ENCODE results near the gene SRPK2.
"Not testable (repeated sequence)": the region's sequence is repeated elsewhere in the genome, so short reads cannot be mapped to it uniquely, and the experiment has no call there.

SRPK2 gene

DNA sequence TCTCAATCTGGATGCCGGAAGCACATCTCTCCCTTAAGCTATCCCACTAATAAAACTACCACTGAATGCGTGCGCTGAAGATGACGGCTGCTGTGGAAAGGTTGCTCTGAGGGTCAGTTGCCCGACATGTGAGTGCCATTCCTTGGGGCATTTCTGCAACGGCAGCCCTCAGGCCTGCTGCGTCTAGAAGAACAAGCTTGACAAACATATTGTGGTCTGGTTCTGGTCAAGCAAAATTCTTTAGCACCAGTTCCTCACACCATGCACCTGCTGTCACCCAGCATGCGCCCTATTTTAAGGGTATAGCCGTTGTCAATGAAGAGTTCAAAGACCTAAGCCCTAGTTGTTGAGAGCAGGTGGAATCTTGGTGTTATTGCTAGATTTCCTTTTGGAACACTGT is 184.2 kb downstream of the SRPK2 start:
- H3K27me3 ChIP-seq (ENCODE audit: control insufficient read depth in 5 of 5, insufficient read depth in 4 of 5, low read length in 5 of 5): no peaks in the 10 kb centered on the region
- H3K9ac ChIP-seq (ENCODE audit: low read length in 5 of 5): no peak overlapping the region
- peaks cover 0 to 20% (median 12%) of the 10 kb centered on the region in 5 donors for H3K36me3 ChIP-seq (ENCODE audit: control insufficient read depth in 5 of 5, insufficient read depth in 5 of 5, low read length in 5 of 5)
- no peak overlapping the region for H3K27ac ChIP-seq (ENCODE audit: low read depth, low read length)
- no peak overlapping the region for H3K4me3 ChIP-seq (ENCODE audit: low read depth in 1 of 5, low read length in 5 of 5)
- H3K4me1 ChIP-seq (ENCODE audit: control insufficient read depth in 5 of 5, insufficient read depth in 5 of 5, low read length in 5 of 5): peaks cover 0 to 5% (median 0%) of the 10 kb centered on the region in 5 donors
- H3K9me3 ChIP-seq (ENCODE audit: control insufficient read depth in 5 of 5, low read length in 5 of 5): no peaks in the 10 kb centered on the region

- Histone ChIP-seq H3K27ac (ENCODE audit: low read depth, low read length) (no peak overlapping the region), H3K27me3 (ENCODE audit: control insufficient read depth in 5 of 5, insufficient read depth in 4 of 5, low read length in 5 of 5) (no peaks in the 10 kb centered on the region), H3K36me3 (ENCODE audit: control insufficient read depth in 5 of 5, insufficient read depth in 5 of 5, low read length in 5 of 5) (peaks cover 0 to 20% (median 12%) of the 10 kb centered on the region in 5 donors), H3K9me3 (ENCODE audit: control insufficient read depth in 5 of 5, low read length in 5 of 5) (no peaks in the 10 kb centered on the region), H3K9ac (ENCODE audit: low read length in 5 of 5) (no peak overlapping the region), H3K4me3 (ENCODE audit: low read depth in 1 of 5, low read length in 5 of 5) (no peak overlapping the region), H3K4me1 (ENCODE audit: control insufficient read depth in 5 of 5, insufficient read depth in 5 of 5, low read length in 5 of 5) (peaks cover 0 to 9% (median 8%) of the 10 kb centered on the region in 5 donors)
These were observed 186.1 kb downstream of the SRPK2 start for GRCh38 chr7:105202616-105203015.

- Histone ChIP-seq H3K9me3 (ENCODE audit: control insufficient read depth in 5 of 5, low read length in 5 of 5) (no peaks in the 10 kb centered on the region), H3K4me1 (ENCODE audit: control insufficient read depth in 5 of 5, insufficient read depth in 5 of 5, low read length in 5 of 5) (peaks cover 0 to 14% (median 9%) of the 10 kb centered on the region in 5 donors), H3K36me3 (ENCODE audit: control insufficient read depth in 5 of 5, insufficient read depth in 5 of 5, low read length in 5 of 5) (peaks cover 0 to 20% (median 12%) of the 10 kb centered on the region in 5 donors), H3K27ac (ENCODE audit: low read depth, low read length) (no peak overlapping the region), H3K27me3 (ENCODE audit: control insufficient read depth in 5 of 5, insufficient read depth in 4 of 5, low read length in 5 of 5) (no peaks in the 10 kb centered on the region), H3K4me3 (ENCODE audit: low read depth in 1 of 5, low read length in 5 of 5) (no peak overlapping the region), H3K9ac (ENCODE audit: low read length in 5 of 5) (no peak overlapping the region)
These were observed 189.3 kb downstream of the SRPK2 start for GRCh38 chr7:105199386-105199785.

GRCh38 chr7:105198223-105198622 is 190.5 kb downstream of the SRPK2 start:
- no peaks in the 10 kb centered on the region for H3K9me3 ChIP-seq (ENCODE audit: control insufficient read depth in 5 of 5, low read length in 5 of 5)
- peaks cover 0 to 14% (median 9%) of the 10 kb centered on the region in 5 donors for H3K4me1 ChIP-seq (ENCODE audit: control insufficient read depth in 5 of 5, insufficient read depth in 5 of 5, low read length in 5 of 5)
- no peak overlapping the region for H3K4me3 ChIP-seq (ENCODE audit: low read depth in 1 of 5, low read length in 5 of 5)
- H3K27ac ChIP-seq (ENCODE audit: low read depth, low read length): no peak overlapping the region
- peaks cover 0 to 19% (median 10%) of the 10 kb centered on the region in 5 donors for H3K36me3 ChIP-seq (ENCODE audit: control insufficient read depth in 5 of 5, insufficient read depth in 5 of 5, low read length in 5 of 5)
- H3K27me3 ChIP-seq (ENCODE audit: control insufficient read depth in 5 of 5, insufficient read depth in 4 of 5, low read length in 5 of 5): no peaks in the 10 kb centered on the region
- no peak overlapping the region for H3K9ac ChIP-seq (ENCODE audit: low read length in 5 of 5)

- H3K4me3 ChIP-seq (ENCODE audit: low read depth in 1 of 5, low read length in 5 of 5): no peak overlapping the region
- H3K36me3 ChIP-seq (ENCODE audit: control insufficient read depth in 5 of 5, insufficient read depth in 5 of 5, low read length in 5 of 5): peaks cover 0 to 11% (median 2%) of the 10 kb centered on the region in 5 donors
- no peak overlapping the region for H3K9ac ChIP-seq (ENCODE audit: low read length in 5 of 5)
- no peaks in the 10 kb centered on the region for H3K27me3 ChIP-seq (ENCODE audit: control insufficient read depth in 5 of 5, insufficient read depth in 4 of 5, low read length in 5 of 5)
- peaks cover 0 to 14% (median 9%) of the 10 kb centered on the region in 5 donors for H3K4me1 ChIP-seq (ENCODE audit: control insufficient read depth in 5 of 5, insufficient read depth in 5 of 5, low read length in 5 of 5)
- no peak overlapping the region for H3K27ac ChIP-seq (ENCODE audit: low read depth, low read length)
- H3K9me3 ChIP-seq (ENCODE audit: control insufficient read depth in 5 of 5, low read length in 5 of 5): no peaks in the 10 kb centered on the region
These were observed 192.2 kb downstream of the SRPK2 start for GRCh38 chr7:105196473-105196872.

- Histone ChIP-seq H3K36me3 (ENCODE audit: control insufficient read depth in 5 of 5, insufficient read depth in 5 of 5, low read length in 5 of 5) (peaks cover 0 to 6% (median 0%) of the 10 kb centered on the region in 5 donors), H3K4me3 (ENCODE audit: low read depth in 1 of 5, low read length in 5 of 5) (no peak overlapping the region), H3K9ac (ENCODE audit: low read length in 5 of 5) (no peak overlapping the region), H3K27ac (ENCODE audit: low read depth, low read length) (no peak overlapping the region), H3K4me1 (ENCODE audit: control insufficient read depth in 5 of 5, insufficient read depth in 5 of 5, low read length in 5 of 5) (peaks cover 0 to 14% (median 9%) of the 10 kb centered on the region in 5 donors), H3K9me3 (ENCODE audit: control insufficient read depth in 5 of 5, low read length in 5 of 5) (no peaks in the 10 kb centered on the region), H3K27me3 (ENCODE audit: control insufficient read depth in 5 of 5, insufficient read depth in 4 of 5, low read length in 5 of 5) (no peaks in the 10 kb centered on the region)
These were observed 192.8 kb downstream of the SRPK2 start for GRCh38 chr7:105195891-105196290.

DNA sequence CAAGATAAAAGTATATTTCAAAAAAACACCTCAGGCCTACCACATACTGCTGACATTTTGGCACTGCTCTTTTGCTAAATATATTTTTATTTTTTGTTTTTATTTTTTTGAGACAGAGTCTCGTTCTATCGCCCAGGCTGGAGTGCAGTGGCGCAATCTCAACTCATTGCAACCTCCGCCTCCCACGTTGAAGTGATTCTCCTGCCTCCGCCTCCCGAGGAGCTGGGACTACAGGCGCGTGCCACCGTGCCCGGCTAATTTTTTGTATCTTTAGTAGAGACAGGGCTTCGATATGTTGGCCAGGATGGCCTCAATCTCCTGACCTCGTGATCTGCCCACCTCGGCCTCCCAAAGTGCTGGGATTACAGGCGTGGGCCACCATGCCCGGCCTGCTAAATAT is 193.8 kb downstream of the SRPK2 start:
- not testable (repeated sequence) for H3K9ac ChIP-seq (ENCODE audit: low read length in 5 of 5); H3K9me3 ChIP-seq (ENCODE audit: control insufficient read depth in 5 of 5, low read length in 5 of 5); H3K4me3 ChIP-seq (ENCODE audit: low read depth in 1 of 5, low read length in 5 of 5); H3K27ac ChIP-seq (ENCODE audit: low read depth, low read length); H3K36me3 ChIP-seq (ENCODE audit: control insufficient read depth in 5 of 5, insufficient read depth in 5 of 5, low read length in 5 of 5); H3K27me3 ChIP-seq (ENCODE audit: control insufficient read depth in 5 of 5, insufficient read depth in 4 of 5, low read length in 5 of 5)
- peaks cover 0 to 14% (median 9%) of the 10 kb centered on the region in 5 donors for H3K4me1 ChIP-seq (ENCODE audit: control insufficient read depth in 5 of 5, insufficient read depth in 5 of 5, low read length in 5 of 5)

GRCh38 chr7:105191331-105191730 is 197.4 kb downstream of the SRPK2 start:
- H3K36me3 ChIP-seq (ENCODE audit: control insufficient read depth in 5 of 5, insufficient read depth in 5 of 5, low read length in 5 of 5): no peaks in the 10 kb centered on the region
- H3K4me1 ChIP-seq (ENCODE audit: control insufficient read depth in 5 of 5, insufficient read depth in 5 of 5, low read length in 5 of 5): peaks cover 0 to 3% (median 0%) of the 10 kb centered on the region in 5 donors
- H3K9ac ChIP-seq (ENCODE audit: low read length in 5 of 5): no peak overlapping the region
- no peak overlapping the region for H3K4me3 ChIP-seq (ENCODE audit: low read depth in 1 of 5, low read length in 5 of 5)
- H3K27me3 ChIP-seq (ENCODE audit: control insufficient read depth in 5 of 5, insufficient read depth in 4 of 5, low read length in 5 of 5): no peaks in the 10 kb centered on the region
- H3K27ac ChIP-seq (ENCODE audit: low read depth, low read length): no peak overlapping the region
- H3K9me3 ChIP-seq (ENCODE audit: control insufficient read depth in 5 of 5, low read length in 5 of 5): no peaks in the 10 kb centered on the region

DNA sequence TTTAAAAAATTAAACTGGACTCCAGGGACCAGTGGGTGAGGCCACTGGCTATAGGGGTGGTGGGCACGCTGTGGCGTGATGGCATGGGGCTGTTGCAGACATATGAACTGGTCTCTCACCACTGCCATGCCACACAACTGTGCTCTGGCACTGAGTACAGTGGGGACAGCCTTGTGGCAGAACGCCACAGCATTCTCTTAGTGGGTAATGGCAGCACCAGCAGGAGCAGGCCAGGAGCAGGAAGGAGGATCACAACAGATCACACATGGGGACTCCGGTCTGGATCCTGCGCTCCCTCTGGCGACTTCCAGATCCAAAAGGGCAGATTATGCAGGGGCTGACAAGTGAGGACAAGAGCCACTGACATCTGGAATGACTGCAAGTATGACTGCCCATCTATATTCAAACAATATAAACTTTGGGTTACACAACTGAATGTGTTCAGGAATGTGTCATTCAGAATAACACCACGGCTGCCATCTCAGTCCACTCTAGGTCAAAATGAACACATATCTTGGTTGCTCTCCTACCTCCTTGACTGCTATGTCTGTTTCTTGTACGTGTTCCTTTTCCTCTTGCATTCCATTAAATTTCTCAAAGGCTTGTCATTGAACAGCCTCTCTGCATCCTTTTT is 198.7 kb downstream of the SRPK2 start:
- Histone ChIP-seq H3K27me3 (ENCODE audit: control insufficient read depth in 5 of 5, insufficient read depth in 4 of 5, low read length in 5 of 5) (no peaks in the 10 kb centered on the region), H3K9me3 (ENCODE audit: control insufficient read depth in 5 of 5, low read length in 5 of 5) (no peaks in the 10 kb centered on the region), H3K27ac (ENCODE audit: low read depth, low read length) (no peak overlapping the region), H3K4me3 (ENCODE audit: low read depth in 1 of 5, low read length in 5 of 5) (no peak overlapping the region), H3K9ac (ENCODE audit: low read length in 5 of 5) (no peak overlapping the region), H3K36me3 (ENCODE audit: control insufficient read depth in 5 of 5, insufficient read depth in 5 of 5, low read length in 5 of 5) (no peaks in the 10 kb centered on the region), H3K4me1 (ENCODE audit: control insufficient read depth in 5 of 5, insufficient read depth in 5 of 5, low read length in 5 of 5) (peaks cover 0 to 3% (median 0%) of the 10 kb centered on the region in 5 donors)

- Histone ChIP-seq H3K27ac (ENCODE audit: low read depth, low read length) (no peak overlapping the region), H3K27me3 (ENCODE audit: control insufficient read depth in 5 of 5, insufficient read depth in 4 of 5, low read length in 5 of 5) (no peaks in the 10 kb centered on the region), H3K9me3 (ENCODE audit: control insufficient read depth in 5 of 5, low read length in 5 of 5) (no peaks in the 10 kb centered on the region), H3K4me1 (ENCODE audit: control insufficient read depth in 5 of 5, insufficient read depth in 5 of 5, low read length in 5 of 5) (peaks cover 0 to 3% (median 0%) of the 10 kb centered on the region in 5 donors), H3K4me3 (ENCODE audit: low read depth in 1 of 5, low read length in 5 of 5) (no peak overlapping the region), H3K36me3 (ENCODE audit: control insufficient read depth in 5 of 5, insufficient read depth in 5 of 5, low read length in 5 of 5) (no peaks in the 10 kb centered on the region), H3K9ac (ENCODE audit: low read length in 5 of 5) (no peak overlapping the region)
These were observed 200.5 kb downstream of the SRPK2 start for GRCh38 chr7:105188201-105188600.
